PC-9 (cell line): Measurements from ENCODE around the gene ECE1.

ENCODE experiments used
- EZH2 ChIP-seq: fragments of 200-600 bp; sonication (generic); IDR thresholded peaks from 2 replicates; pipeline ENCODE4 v1.8.0; 2017; ENCODE audit warnings: antibody characterized with exemption, low read depth
- TF ChIP-seq, protein P1 (sequence below): fragments of 200-600 bp; sonication (generic); conservative IDR thresholded peaks from 2 replicates; pipeline ENCODE4 v1.6.1; 2017; ENCODE audit warnings: mixed run types, antibody characterized with exemption, mild to moderate bottlenecking, moderate library complexity

DNA sequence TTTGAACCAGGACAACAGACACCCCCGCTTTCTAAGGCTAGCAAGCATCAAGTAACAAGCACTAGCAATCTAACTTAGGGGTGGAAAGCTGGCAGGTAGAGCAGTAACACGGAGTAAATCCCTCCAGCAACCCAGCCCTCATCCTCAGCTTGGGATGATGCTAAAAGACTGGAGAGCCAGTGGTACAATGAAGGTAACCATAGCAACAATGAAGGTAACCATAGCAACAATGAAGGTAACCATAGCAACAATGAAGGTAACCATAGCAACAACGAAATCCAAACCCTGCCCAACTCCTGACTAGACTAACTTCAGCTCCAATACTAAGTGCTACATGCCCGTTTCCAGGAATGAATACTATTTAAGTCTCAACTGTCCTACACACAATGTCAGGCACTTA is 91.3 kb downstream of the ECE1 start:
- TF ChIP-seq, protein P1, sequence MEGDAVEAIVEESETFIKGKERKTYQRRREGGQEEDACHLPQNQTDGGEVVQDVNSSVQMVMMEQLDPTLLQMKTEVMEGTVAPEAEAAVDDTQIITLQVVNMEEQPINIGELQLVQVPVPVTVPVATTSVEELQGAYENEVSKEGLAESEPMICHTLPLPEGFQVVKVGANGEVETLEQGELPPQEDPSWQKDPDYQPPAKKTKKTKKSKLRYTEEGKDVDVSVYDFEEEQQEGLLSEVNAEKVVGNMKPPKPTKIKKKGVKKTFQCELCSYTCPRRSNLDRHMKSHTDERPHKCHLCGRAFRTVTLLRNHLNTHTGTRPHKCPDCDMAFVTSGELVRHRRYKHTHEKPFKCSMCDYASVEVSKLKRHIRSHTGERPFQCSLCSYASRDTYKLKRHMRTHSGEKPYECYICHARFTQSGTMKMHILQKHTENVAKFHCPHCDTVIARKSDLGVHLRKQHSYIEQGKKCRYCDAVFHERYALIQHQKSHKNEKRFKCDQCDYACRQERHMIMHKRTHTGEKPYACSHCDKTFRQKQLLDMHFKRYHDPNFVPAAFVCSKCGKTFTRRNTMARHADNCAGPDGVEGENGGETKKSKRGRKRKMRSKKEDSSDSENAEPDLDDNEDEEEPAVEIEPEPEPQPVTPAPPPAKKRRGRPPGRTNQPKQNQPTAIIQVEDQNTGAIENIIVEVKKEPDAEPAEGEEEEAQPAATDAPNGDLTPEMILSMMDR, result no peak
- no peak for TF ChIP-seq EZH2
